DMS53 treated with DMSO at 0.1 percent for 48 hours (cell line): ENCODE results near the gene PRR33.
"Not testable (repeated sequence)": the region's sequence is repeated elsewhere in the genome, so short reads cannot be mapped to it uniquely, and the experiment has no call there.

Experiments
- DNase-seq: peaks from one replicate; lab custom pipeline; 2025; ENCODE audit not compliant: unreplicated experiment; lab: John Stamatoyannopoulos, UW

The PRR33 gene

GRCh38 chr11:1889941-1890855 lies 1.5 kb downstream of the PRR33 start:
- DNase-seq, result no peak

GRCh38 chr11:1889224-1889930 lies 2.3 kb downstream of the PRR33 start:
- no peak for DNase-seq

GRCh38 chr11:1888811-1889210 lies 2.9 kb downstream of the PRR33 start:
- DNase-seq, result no peak

- DNase-seq, result no peak
Observed at GRCh38 chr11:1888347-1888753, 3.3 kb downstream of the PRR33 start.

GRCh38 chr11:1887451-1888346 lies 4.0 kb downstream of the PRR33 start:
- no peak for DNase-seq

GRCh38 chr11:1886551-1886950 lies 5.1 kb downstream of the PRR33 start:
- DNase-seq, result not testable (repeated sequence)

- DNase-seq, result no peak
Observed at GRCh38 chr11:1884303-1884700, 7.4 kb downstream of the PRR33 start.

GRCh38 chr11:1883346-1884302 lies 8.1 kb downstream of the PRR33 start:
- no peak for DNase-seq

- DNase-seq, result peak; percentile 74
Observed at GRCh38 chr11:1882265-1883238, 9.1 kb downstream of the PRR33 start.

- no peak for DNase-seq
Observed at GRCh38 chr11:1881442-1882264, 10.0 kb downstream of the PRR33 start.

GRCh38 chr11:1880746-1881441 lies 10.8 kb downstream of the PRR33 start:
- DNase-seq, result no peak

GRCh38 chr11:1879941-1880720 lies 11.6 kb downstream of the PRR33 start:
- DNase-seq, result no peak

GRCh38 chr11:1879342-1879940 lies 12.3 kb downstream of the PRR33 start:
- no peak for DNase-seq

GRCh38 chr11:1878137-1879031 lies 13.3 kb downstream of the PRR33 start:
- DNase-seq, result no peak
